Measurements from ENCODE around the gene STRADB.

Gene STRADB

GRCh38 chr2:201402651-201403562 is 48.6 kb upstream of the STRADB start (continued):
- TF ChIP-seq ZBTB44 (tag by site-specific recombination; IDR thresholded peaks at IDR 0.05) (0 out of 2 replicates have a peak, but pooled peaks have one; percentile 26), ZNF596 (tag by site-specific recombination; IDR thresholded peaks at IDR 0.05) (no peak), ZNF548 (tag by site-specific recombination; IDR thresholded peaks at IDR 0.05) (no peak), SP2 (tag by site-specific recombination; IDR thresholded peaks at IDR 0.05) (no peak), ZNF366 (tag by site-specific recombination; conservative IDR thresholded peaks at IDR 0.05) (peak; percentile 48; the same call in 1 of the 2 replicates), PRDM1 (tag by site-specific recombination; IDR thresholded peaks at IDR 0.05) (no peak), ZSCAN23 (tag by site-specific recombination; IDR thresholded peaks at IDR 0.05) (no peak), ZNF776 (tag by site-specific recombination; IDR thresholded peaks at IDR 0.05; ENCODE audit: borderline replicate concordance) (no peak), ZNF785 (tag by site-specific recombination; IDR thresholded peaks at IDR 0.05) (no peak), ZSCAN16 (tag by site-specific recombination; IDR thresholded peaks at IDR 0.05) (no peak), ZNF248 (tag by site-specific recombination; IDR thresholded peaks at IDR 0.05) (no peak), ZNF133 (tag by site-specific recombination; IDR thresholded peaks at IDR 0.05) (no peak), ZNF423 (tag by site-specific recombination; IDR thresholded peaks at IDR 0.05) (no peak), ZNF747 (tag by site-specific recombination; IDR thresholded peaks at IDR 0.05) (no peak), ZNF658 (tag by site-specific recombination; IDR thresholded peaks at IDR 0.05) (no peak), INSM2 (tag by site-specific recombination; IDR thresholded peaks at IDR 0.05) (no peak), ZNF416 (tag by site-specific recombination; IDR thresholded peaks at IDR 0.05) (no peak), ZFP69B (tag by site-specific recombination; IDR thresholded peaks at IDR 0.05) (no peak), GLI4 (tag by site-specific recombination; IDR thresholded peaks at IDR 0.05) (no peak), MEIS1 (CRISPR knock-in tag; IDR thresholded peaks at IDR 0.05; ENCODE audit: borderline replicate concordance) (no peak), IKZF3 (tag by site-specific recombination; IDR thresholded peaks at IDR 0.05) (peak; percentile 39; the same call in 1 of the 2 replicates), ZNF704 (tag by site-specific recombination; IDR thresholded peaks at IDR 0.05) (no peak), PATZ1 (tag by site-specific recombination; IDR thresholded peaks at IDR 0.05) (no peak), ZNF639 (tag by site-specific recombination; IDR thresholded peaks at IDR 0.05) (no peak), ZNF324 (tag by site-specific recombination; IDR thresholded peaks at IDR 0.05) (no peak), ZNF664 (tag by site-specific recombination; IDR thresholded peaks at IDR 0.05) (no peak), ZNF404 (tag by site-specific recombination; IDR thresholded peaks at IDR 0.05) (no peak), ZNF350 (tag by site-specific recombination; IDR thresholded peaks at IDR 0.05) (no peak)
